CD4-positive, CD25-positive, alpha-beta regulatory T cell (primary cell): ENCODE measurements around the gene RIPK1. TPM values are rescaled to one million over a fixed set of nuclear protein-coding genes. Genes with fewer than 3 reads are reported as not detected.

Experiments used
- ATAC-seq, 2 donors: fragments of 150-1000 bp; cut with Tn5 transposase; one replicate each; pipeline ENCODE4 v1.10.0; 2021; ENCODE audit warnings: low read depth in 2 of 2, moderate number of reproducible peaks in 2 of 2, moderate library complexity in 1 of 2
- DNase-seq, 3 donors: peaks; one replicate each; pipeline versions ENCODE4 v3.0.0 to v3.0.0-alpha.2; 2012 to 2022; ENCODE audit warnings: mixed read lengths in 1 of 3
- H3K27ac ChIP-seq: one replicate; pipeline ENCODE4 v1.7.0; 2013; ENCODE audit warnings: mild to moderate bottlenecking, low read length; ENCODE audit not compliant: insufficient read depth, poor library complexity, severe bottlenecking
- H3K27me3 ChIP-seq: one replicate; pipeline ENCODE4 v1.7.0; 2013; ENCODE audit warnings: low read length; ENCODE audit not compliant: control insufficient read depth, insufficient read depth
- H3K36me3 ChIP-seq: one replicate; pipeline ENCODE4 v1.7.0; 2013; ENCODE audit warnings: mild to moderate bottlenecking, low read length, moderate library complexity; ENCODE audit not compliant: control insufficient read depth, insufficient read depth
- H3K4me1 ChIP-seq: 2 replicates; pipeline ENCODE4 v1.7.0; 2013; ENCODE audit warnings: mild to moderate bottlenecking, low read length; ENCODE audit not compliant: insufficient read depth, control insufficient read depth, poor library complexity, severe bottlenecking
- H3K4me3 ChIP-seq: one replicate; pipeline ENCODE4 v1.7.0; 2013; ENCODE audit warnings: low read depth, mild to moderate bottlenecking, low read length, moderate library complexity
- H3K9me3 ChIP-seq, 2 experiments: 1 replicate in 1 of 2; 2 replicates in 1 of 2; pipeline ENCODE4 v1.7.0; 2013; ENCODE audit warnings: low read length in 2 of 2, mild to moderate bottlenecking in 1 of 2, moderate library complexity in 1 of 2; ENCODE audit not compliant: control insufficient read depth in 2 of 2
- H3K27ac Mint-ChIP-seq, 3 donors: one replicate each; pipeline ENCODE4 v1.8.0; 2020 to 2022; ENCODE audit warnings: mild to moderate bottlenecking in 3 of 3, mixed read lengths in 3 of 3, moderate library complexity in 2 of 3
- H3K27me3 Mint-ChIP-seq: one replicate; pipeline ENCODE4 v1.8.0; 2022; ENCODE audit warnings: mild to moderate bottlenecking, mixed read lengths
- H3K36me3 Mint-ChIP-seq: one replicate; pipeline ENCODE4 v1.8.0; 2020; ENCODE audit warnings: mixed read lengths
- H3K4me1 Mint-ChIP-seq, 4 donors: one replicate each; pipeline ENCODE4 v1.8.0; 2020 to 2022; ENCODE audit warnings: mixed read lengths in 4 of 4, mild to moderate bottlenecking in 1 of 4
- H3K4me3 Mint-ChIP-seq, 4 donors: one replicate each; pipeline ENCODE4 v1.8.0; 2020 to 2022; ENCODE audit warnings: mild to moderate bottlenecking in 4 of 4, mixed read lengths in 4 of 4, moderate library complexity in 3 of 4
- H3K9me3 Mint-ChIP-seq, 7 donors: one replicate each; pipeline ENCODE4 v1.8.0; 2020 to 2022; ENCODE audit warnings: mixed read lengths in 7 of 7, mild to moderate bottlenecking in 3 of 7, moderate library complexity in 2 of 7
- polyA plus RNA-seq, 4 donors: library from polyadenylated mRNA; unstranded; fragments of 300-500 nt; fragmentation: Illumina TruSeq; gene quantifications; one replicate each; pipeline ENCODE4 v1.2.3, GENCODE V29; 2021
- total RNA-seq: library from RNA; stranded (reverse); gene quantifications from one replicate; pipeline ENCODE4 v1.2.3, GENCODE V29; 2022

RIPK1 gene
- total and polyA plus RNA-seq, 5 donors from 2014 or later, result 19.4 to 27.1 (median 21.4) TPM

- Histone ChIP-seq H3K27me3 (no peaks in the 10 kb centered on the region), H3K36me3 (peaks cover 18% of the 10 kb centered on the region), H3K4me3 (peak within 1 kb of the TSS; percentile 81), H3K4me1 (peaks cover 13% of the 10 kb centered on the region), H3K9me3 (no peaks in the 10 kb centered on the region), H3K27ac (peak within 1 kb of the TSS; percentile 93)
- H3K4me3 Mint-ChIP-seq, result peak within 1 kb of the TSS; percentile 89 to 95 (median 94)
- no peaks in the 10 kb centered on the region for H3K27me3 Mint-ChIP-seq
- ATAC-seq (peak; percentile 90), DNase-seq (peak; percentile 94 to 99 (median 99))
- peaks cover 5 to 16% (median 14%) of the 10 kb centered on the region in 4 donors for H3K4me1 Mint-ChIP-seq
- no peaks in the 10 kb centered on the region for H3K9me3 Mint-ChIP-seq
- H3K27ac Mint-ChIP-seq, result peak within 1 kb of the TSS; percentile 34 to 91 (median 91)
- H3K36me3 Mint-ChIP-seq, result peaks cover 1% of the 10 kb centered on the region
These were observed 50.2 kb downstream of the RIPK1 start, which contains the start of gene BPHL for GRCh38 chr6:3118353-3119039. TSS of gene BPHL (plus strand) at chr6:3118711. CDS start at chr6:3118741, 30 bp downstream.

- Histone ChIP-seq H3K27me3 (no peaks in the 10 kb centered on the region), H3K9me3 (no peaks in the 10 kb centered on the region), H3K4me1 (peaks cover 13% of the 10 kb centered on the region), H3K27ac (peak overlapping the region; percentile 93), H3K4me3 (peak overlapping the region; percentile 81), H3K36me3 (peaks cover 11% of the 10 kb centered on the region)
- Mint-ChIP-seq H3K36me3 (no peaks in the 10 kb centered on the region), H3K27me3 (no peaks in the 10 kb centered on the region), H3K9me3 (no peaks in the 10 kb centered on the region), H3K4me1 (peaks cover 5 to 16% (median 14%) of the 10 kb centered on the region in 4 donors), H3K4me3 (peak overlapping the region; percentile 81 to 95 (median 91)), H3K27ac (peak overlapping the region in 2 of 3 donors; percentile 26 to 91)
- peak; percentile 7 to 14 for ATAC-seq
- no peak for DNase-seq
These were observed 50.9 kb downstream of the RIPK1 start for GRCh38 chr6:3119040-3119723.

GRCh38 chr6:3120765-3121089 is 52.4 kb downstream of the RIPK1 start:
- no peak overlapping the region for H3K27ac ChIP-seq
- no peak overlapping the region for H3K4me3 ChIP-seq
- H3K36me3 ChIP-seq, result no peaks in the 10 kb centered on the region
- ATAC-seq, result no peak
- no peaks in the 10 kb centered on the region for H3K27me3 Mint-ChIP-seq
- H3K9me3 Mint-ChIP-seq, result no peaks in the 10 kb centered on the region
- H3K27me3 ChIP-seq, result no peaks in the 10 kb centered on the region
- no peaks in the 10 kb centered on the region for H3K9me3 ChIP-seq
- H3K27ac Mint-ChIP-seq, result peak overlapping the region in 1 of 3 donors; percentile 55
- H3K4me1 Mint-ChIP-seq, result peaks cover 5 to 16% (median 14%) of the 10 kb centered on the region in 4 donors
- peak overlapping the region; percentile 15 to 95 (median 44) for H3K4me3 Mint-ChIP-seq
- no peaks in the 10 kb centered on the region for H3K36me3 Mint-ChIP-seq
- DNase-seq, result no peak
- H3K4me1 ChIP-seq, result peaks cover 13% of the 10 kb centered on the region

DNA sequence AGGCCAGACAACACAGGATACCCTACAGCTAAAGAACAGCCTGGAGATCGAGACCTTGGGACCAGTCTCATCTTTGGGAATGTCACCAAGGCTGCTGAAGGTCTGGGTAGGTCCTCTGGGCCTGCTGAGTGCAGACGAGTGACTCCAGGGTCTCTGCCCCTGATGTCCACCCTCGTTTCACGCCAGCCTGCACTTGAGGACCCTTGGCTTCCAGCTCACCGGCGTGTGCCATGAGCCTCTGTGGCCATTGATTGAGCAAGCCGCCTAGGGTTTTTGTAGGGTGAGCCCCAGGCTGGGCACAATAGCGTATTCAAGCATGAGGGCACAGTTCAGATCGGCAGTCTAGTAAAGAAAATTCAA is 54.5 kb downstream of the RIPK1 start:
- no peaks in the 10 kb centered on the region for H3K9me3 ChIP-seq
- ATAC-seq (no peak), DNase-seq (no peak)
- Mint-ChIP-seq H3K9me3 (no peaks in the 10 kb centered on the region), H3K4me1 (peaks cover 5 to 11% (median 9%) of the 10 kb centered on the region in 4 donors), H3K27ac (no peak overlapping the region), H3K27me3 (no peaks in the 10 kb centered on the region), H3K4me3 (peak overlapping the region in 1 of 4 donors; percentile 23), H3K36me3 (no peaks in the 10 kb centered on the region)
- H3K36me3 ChIP-seq, result no peaks in the 10 kb centered on the region
- no peak overlapping the region for H3K4me3 ChIP-seq
- no peak overlapping the region for H3K27ac ChIP-seq
- H3K27me3 ChIP-seq, result no peaks in the 10 kb centered on the region
- H3K4me1 ChIP-seq, result peaks cover 9% of the 10 kb centered on the region

DNA sequence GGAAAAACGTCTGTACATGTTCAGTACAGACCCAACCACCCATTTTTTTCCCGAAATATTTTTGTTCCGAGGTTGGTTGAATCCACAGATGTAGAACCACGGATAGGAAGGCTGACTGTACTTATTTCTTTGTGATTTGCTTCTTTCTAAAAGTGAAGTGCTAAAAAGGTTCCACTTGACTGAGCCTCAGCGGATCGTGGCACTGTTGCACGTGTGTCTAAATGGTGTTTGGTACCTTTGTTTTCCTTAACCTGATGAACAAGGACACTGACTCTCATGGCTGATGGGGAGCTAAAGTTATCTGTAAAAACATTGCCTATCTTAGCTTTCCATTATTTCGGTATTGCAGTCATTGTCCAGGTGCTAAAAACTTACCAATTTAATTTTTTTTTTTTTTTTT is 56.4 kb downstream of the RIPK1 start:
- no peak overlapping the region for H3K27ac Mint-ChIP-seq
- no peak overlapping the region for H3K4me3 Mint-ChIP-seq
- H3K36me3 Mint-ChIP-seq, result peaks cover 14% of the 10 kb centered on the region
- no peak overlapping the region for H3K4me3 ChIP-seq
- H3K4me1 Mint-ChIP-seq, result peaks cover 0 to 2% (median under 1%) of the 10 kb centered on the region in 4 donors
- DNase-seq, result no peak
- no peak overlapping the region for H3K27ac ChIP-seq
- no peaks in the 10 kb centered on the region for H3K27me3 ChIP-seq
- no peaks in the 10 kb centered on the region for H3K36me3 ChIP-seq
- H3K27me3 Mint-ChIP-seq, result no peaks in the 10 kb centered on the region
- H3K4me1 ChIP-seq, result no peaks in the 10 kb centered on the region
- no peaks in the 10 kb centered on the region for H3K9me3 Mint-ChIP-seq
- no peaks in the 10 kb centered on the region for H3K9me3 ChIP-seq
- no peak for ATAC-seq

DNA sequence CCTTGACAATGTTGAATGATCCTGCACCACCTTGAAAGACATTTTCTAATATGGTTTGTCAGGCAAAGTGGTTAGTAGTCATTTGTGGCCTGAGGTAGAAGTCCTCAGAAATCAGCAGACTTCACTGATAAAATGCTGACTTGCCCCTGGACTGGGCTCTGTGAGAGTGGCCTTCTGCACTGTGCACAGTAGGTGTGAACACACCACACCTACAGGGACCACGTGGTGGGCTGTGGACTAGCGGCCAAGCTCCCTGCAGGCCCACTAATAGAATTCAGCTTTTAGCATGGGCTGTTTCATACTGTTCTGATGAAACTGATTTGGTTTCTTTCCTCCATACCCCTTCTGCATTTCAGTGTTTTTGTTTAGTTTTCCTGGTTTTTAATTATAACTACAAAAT is 57.5 kb downstream of the RIPK1 start:
- ATAC-seq, result no peak
- H3K4me3 ChIP-seq, result no peak overlapping the region
- H3K27ac Mint-ChIP-seq, result no peak overlapping the region
- H3K36me3 ChIP-seq, result no peaks in the 10 kb centered on the region
- H3K27me3 Mint-ChIP-seq, result no peaks in the 10 kb centered on the region
- H3K9me3 ChIP-seq, result no peaks in the 10 kb centered on the region
- H3K4me3 Mint-ChIP-seq, result no peak overlapping the region
- no peaks in the 10 kb centered on the region for H3K4me1 ChIP-seq
- no peak for DNase-seq
- H3K4me1 Mint-ChIP-seq, result peaks cover 0 to 2% (median 0%) of the 10 kb centered on the region in 4 donors
- H3K9me3 Mint-ChIP-seq, result no peaks in the 10 kb centered on the region
- no peak overlapping the region for H3K27ac ChIP-seq
- H3K36me3 Mint-ChIP-seq, result peaks cover 17% of the 10 kb centered on the region
- no peaks in the 10 kb centered on the region for H3K27me3 ChIP-seq

DNA sequence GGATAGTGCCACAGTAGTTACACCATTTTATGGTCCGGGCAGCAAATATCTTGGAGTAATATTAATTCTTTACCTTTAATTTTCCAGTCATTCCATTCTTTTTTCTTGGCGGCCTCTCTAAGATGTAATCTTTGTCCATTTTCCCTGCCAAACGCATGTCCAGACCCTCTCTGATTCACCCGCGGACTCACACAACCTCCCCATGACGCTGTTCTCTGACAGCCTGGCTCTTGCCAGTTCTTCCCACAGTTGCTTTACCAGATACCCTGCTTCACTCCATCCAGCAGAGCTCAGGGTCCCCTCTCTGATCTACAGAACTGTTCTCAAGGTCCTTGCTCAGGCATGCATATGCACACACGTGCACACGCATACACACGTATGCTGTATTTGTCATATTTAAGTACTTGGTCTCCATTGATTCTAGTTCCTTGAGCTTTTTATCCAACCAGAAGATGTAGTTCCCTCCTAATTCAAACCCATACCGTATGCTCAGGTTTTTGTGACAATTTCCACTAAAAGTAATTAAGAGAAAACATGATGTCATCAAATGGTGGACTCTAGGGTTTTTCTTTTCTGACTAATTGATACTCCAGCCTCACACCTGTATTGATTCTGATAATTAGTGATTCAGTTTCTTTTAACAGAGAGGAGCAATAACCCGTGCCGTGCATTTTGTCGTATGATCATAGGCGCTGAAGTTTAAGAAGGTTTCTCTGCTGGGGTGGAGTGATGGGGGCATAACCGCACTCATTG is 60.2 kb downstream of the RIPK1 start:
- Mint-ChIP-seq H3K36me3 (peaks cover 40% of the 10 kb centered on the region), H3K4me1 (peaks cover 0 to 5% (median under 1%) of the 10 kb centered on the region in 4 donors), H3K27ac (no peak overlapping the region), H3K27me3 (no peaks in the 10 kb centered on the region), H3K9me3 (no peaks in the 10 kb centered on the region), H3K4me3 (no peak overlapping the region)
- no peaks in the 10 kb centered on the region for H3K27me3 ChIP-seq
- no peaks in the 10 kb centered on the region for H3K9me3 ChIP-seq
- ATAC-seq, result no peak
- no peak for DNase-seq
- H3K4me3 ChIP-seq, result no peak overlapping the region
- no peak overlapping the region for H3K27ac ChIP-seq
- H3K4me1 ChIP-seq, result no peaks in the 10 kb centered on the region
- H3K36me3 ChIP-seq, result peaks cover 3% of the 10 kb centered on the region
